ENCODE data around the gene UGT8. TPM values are rescaled to one million over a fixed set of nuclear protein-coding genes. Genes with fewer than 3 reads are reported as not detected.

UGT8 gene
- total RNA-seq, 1 experiment from 2014 or later = 15.7 TPM

DNA sequence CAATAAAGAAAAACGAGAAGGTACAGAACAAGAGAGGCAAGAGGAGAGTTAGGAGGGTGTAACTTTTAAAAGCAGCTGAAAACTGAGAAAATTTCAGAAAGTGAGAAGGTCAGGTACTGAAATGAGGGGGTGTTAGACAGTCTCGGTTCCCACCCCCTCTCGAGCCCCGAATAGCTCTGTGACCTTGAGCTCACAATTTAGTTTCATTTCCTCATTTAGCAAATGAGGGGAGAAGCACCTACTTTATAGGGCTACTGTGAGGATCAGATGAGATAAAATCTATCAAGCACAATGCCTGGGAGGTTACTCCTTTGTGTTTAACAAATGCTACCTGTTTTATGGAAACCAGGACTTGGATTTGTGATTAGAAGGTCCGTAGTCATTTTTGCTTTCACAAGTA is 4.9 kb downstream of the UGT8 start:
- Histone ChIP-seq H2BK5ac (ENCODE audit: insufficient read length, low read length) (no peak overlapping the region), H3K14ac (ENCODE audit: insufficient read depth, low read length) (no peak overlapping the region), H2BK20ac (ENCODE audit: low read depth, low read length, poor library complexity, severe bottlenecking) (no peak overlapping the region), H3K18ac (ENCODE audit: insufficient read length, low read depth, low read length) (no peak overlapping the region), H2BK15ac (ENCODE audit: low read depth, low read length) (no peak overlapping the region), H3K4me1 (ENCODE audit: insufficient read depth, low read length) (peaks cover 4% of the 10 kb centered on the region; the same call in 1 of the 2 replicates), H3T11ph (ENCODE audit: low read length) (no peak overlapping the region), H3K27ac (ENCODE audit: insufficient read length, low read depth, low read length) (no peak overlapping the region), H3K23ac (ENCODE audit: insufficient read length, low read depth, low read length) (no peak overlapping the region), H3K27me3 (ENCODE audit: insufficient read depth, low read length) (no peaks in the 10 kb centered on the region), H3K9me3 (ENCODE audit: control insufficient read depth, low read depth, low read length) (no peaks in the 10 kb centered on the region), H2AK5ac (ENCODE audit: insufficient read length, low read length) (no peak overlapping the region), H4K8ac (replicated peaks; ENCODE audit: insufficient read length, low read depth, low read length) (no peak overlapping the region), H4K20me1 (ENCODE audit: control insufficient read depth, insufficient read depth, insufficient read length) (no peaks in the 10 kb centered on the region), H4K91ac (ENCODE audit: insufficient read length, low read depth, low read length) (no peak overlapping the region), H3K4ac (ENCODE audit: low read depth, low read length) (no peak overlapping the region), H3K79me1 (ENCODE audit: insufficient read depth, low read depth, low read length, poor library complexity, severe bottlenecking) (peaks cover 3% of the 10 kb centered on the region), H2BK120ac (ENCODE audit: low read depth, low read length, poor library complexity, severe bottlenecking) (no peak overlapping the region), H3K4me2 (ENCODE audit: insufficient read depth, insufficient read length, low read length) (no peak overlapping the region), H3K56ac (ENCODE audit: insufficient read length, low read depth, low read length) (no peak overlapping the region), H2AFZ (ENCODE audit: low read length) (no peak overlapping the region), H3K79me2 (ENCODE audit: insufficient read depth, low read length) (peaks cover 6% of the 10 kb centered on the region; the same call in 1 of the 2 replicates), H3K9ac (ENCODE audit: extremely low read depth, insufficient read length, low read length) (no peak overlapping the region), H4K5ac (ENCODE audit: insufficient read length, low read depth, low read length) (no peak overlapping the region), H3K23me2 (ENCODE audit: insufficient read length, low read depth, low read length, poor library complexity, severe bottlenecking) (peaks cover 10% of the 10 kb centered on the region), H2BK12ac (ENCODE audit: insufficient read length, low read depth, low read length) (no peak overlapping the region)
- Mint-ChIP-seq H3K4me3 (no peak overlapping the region), H3K27me3 (ENCODE audit: low read depth) (peaks cover 6% of the 10 kb centered on the region), H3K27ac (no peak overlapping the region), H3K9me3 (no peaks in the 10 kb centered on the region), H3K4me1 (peaks cover 14 to 16% of the 10 kb centered on the region in 2 experiments), H3K36me3 (ENCODE audit: insufficient read depth in 1 of 3, low read depth in 3 of 3) (no peaks in the 10 kb centered on the region)
- DNase-seq = no peak
- TF ChIP-seq CTCF (conservative IDR thresholded peaks at IDR 0.05) = no peak
- WGBS (ENCODE audit: extremely low coverage, insufficient read length, low lambda C conversion rate) = no CpG with 5 or more reads among the region's 5 CpGs

All from H9 (cell line).